ENCODE data around the gene PDE6G.

Gene PDE6G

DNA sequence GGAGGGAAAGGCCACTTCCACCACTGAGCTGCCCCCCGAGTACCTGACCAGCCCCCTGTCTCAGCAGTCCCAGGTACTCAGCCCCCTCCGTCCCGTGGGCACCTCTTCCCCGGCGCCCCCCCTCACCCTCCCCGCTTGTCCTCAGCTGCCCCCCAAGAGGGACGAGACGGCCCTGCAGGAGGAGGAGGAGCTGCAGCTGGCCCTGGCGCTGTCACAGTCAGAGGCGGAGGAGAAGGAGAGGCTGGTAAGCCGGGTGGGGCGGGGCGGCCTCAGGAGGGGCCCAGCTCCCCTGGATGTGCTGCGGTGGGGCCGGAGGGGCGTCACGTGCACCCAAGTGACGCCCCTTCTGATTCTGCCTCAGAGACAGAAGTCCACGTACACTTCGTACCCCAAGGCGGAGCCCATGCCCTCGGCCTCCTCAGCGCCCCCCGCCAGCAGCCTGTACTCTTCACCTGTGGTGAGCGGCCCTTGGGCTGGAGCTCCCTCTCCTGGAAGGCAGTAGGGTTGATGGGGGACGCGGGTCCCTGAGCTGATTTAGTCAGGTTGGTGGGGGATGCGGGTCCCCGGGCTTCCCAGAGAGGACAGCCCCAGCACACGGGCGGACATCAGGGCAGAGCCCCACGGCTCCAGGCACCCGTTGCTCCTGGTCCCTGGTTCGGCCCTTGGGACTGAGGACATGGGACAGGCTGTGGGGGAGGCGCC, 37.3 kb upstream of the PDE6G start:
- TF ChIP-seq, protein P1, sequence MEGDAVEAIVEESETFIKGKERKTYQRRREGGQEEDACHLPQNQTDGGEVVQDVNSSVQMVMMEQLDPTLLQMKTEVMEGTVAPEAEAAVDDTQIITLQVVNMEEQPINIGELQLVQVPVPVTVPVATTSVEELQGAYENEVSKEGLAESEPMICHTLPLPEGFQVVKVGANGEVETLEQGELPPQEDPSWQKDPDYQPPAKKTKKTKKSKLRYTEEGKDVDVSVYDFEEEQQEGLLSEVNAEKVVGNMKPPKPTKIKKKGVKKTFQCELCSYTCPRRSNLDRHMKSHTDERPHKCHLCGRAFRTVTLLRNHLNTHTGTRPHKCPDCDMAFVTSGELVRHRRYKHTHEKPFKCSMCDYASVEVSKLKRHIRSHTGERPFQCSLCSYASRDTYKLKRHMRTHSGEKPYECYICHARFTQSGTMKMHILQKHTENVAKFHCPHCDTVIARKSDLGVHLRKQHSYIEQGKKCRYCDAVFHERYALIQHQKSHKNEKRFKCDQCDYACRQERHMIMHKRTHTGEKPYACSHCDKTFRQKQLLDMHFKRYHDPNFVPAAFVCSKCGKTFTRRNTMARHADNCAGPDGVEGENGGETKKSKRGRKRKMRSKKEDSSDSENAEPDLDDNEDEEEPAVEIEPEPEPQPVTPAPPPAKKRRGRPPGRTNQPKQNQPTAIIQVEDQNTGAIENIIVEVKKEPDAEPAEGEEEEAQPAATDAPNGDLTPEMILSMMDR (IDR thresholded peaks at IDR 0.05; ENCODE audit: low read depth, low read length): no peak
- no peak overlapping the region for H3K4me3 ChIP-seq (ENCODE audit: low read depth, low read length)

- TF ChIP-seq, protein P1 (IDR thresholded peaks at IDR 0.05; ENCODE audit: low read depth, low read length): no peak
- H3K4me3 ChIP-seq (ENCODE audit: low read depth, low read length): no peak overlapping the region
Measured at GRCh38 chr17:81691608-81692007, 35.3 kb upstream of the PDE6G start.

DNA sequence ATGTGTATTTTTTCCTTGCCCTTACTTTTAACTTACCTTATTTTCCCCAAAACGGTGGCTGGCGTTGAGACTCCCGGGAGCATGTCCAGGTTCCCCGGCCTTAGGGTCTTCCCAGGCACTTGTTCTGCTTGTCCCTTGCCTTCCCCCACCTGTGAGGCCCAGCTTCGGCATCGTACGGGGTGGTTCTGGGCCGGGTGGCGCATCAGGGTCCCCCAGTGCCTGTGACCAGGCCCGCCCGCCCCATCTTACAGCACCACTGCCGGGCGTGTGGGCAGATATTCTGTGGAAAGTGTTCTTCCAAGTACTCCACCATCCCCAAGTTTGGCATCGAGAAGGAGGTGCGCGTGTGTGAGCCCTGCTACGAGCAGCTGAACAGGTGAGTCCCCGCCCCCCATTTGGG, 34.9 kb upstream of the PDE6G start:
- no peak overlapping the region for H3K4me3 ChIP-seq (ENCODE audit: low read depth, low read length)
- TF ChIP-seq, protein P1 (IDR thresholded peaks at IDR 0.05; ENCODE audit: low read depth, low read length): no peak

- TF ChIP-seq, protein P1 (IDR thresholded peaks at IDR 0.05; ENCODE audit: low read depth, low read length): no peak
- no peak overlapping the region for H3K4me3 ChIP-seq (ENCODE audit: low read depth, low read length)
Measured at GRCh38 chr17:81690549-81690948, 34.2 kb upstream of the PDE6G start.

DNA sequence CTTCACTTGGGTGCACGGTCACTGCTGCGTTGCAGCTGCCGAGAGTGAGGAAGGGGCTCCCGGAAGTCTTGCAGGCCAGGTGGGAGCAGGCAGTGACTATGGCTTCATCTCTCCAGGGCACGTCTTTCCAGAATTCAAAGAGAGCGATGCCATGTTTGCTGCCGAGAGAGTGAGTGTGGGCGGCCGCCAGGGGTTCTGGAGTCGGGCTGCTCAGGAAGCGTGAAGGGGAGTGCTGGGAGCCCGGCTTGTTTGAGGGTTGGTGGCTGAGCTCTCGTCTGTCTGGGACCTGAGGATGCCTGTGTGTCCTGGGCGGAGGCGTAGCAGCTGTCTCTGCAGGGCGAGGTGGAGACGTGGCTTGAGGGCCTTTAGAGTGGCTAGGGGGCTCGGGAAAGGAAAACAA, 33.7 kb upstream of the PDE6G start:
- TF ChIP-seq, protein P1 (IDR thresholded peaks at IDR 0.05; ENCODE audit: low read depth, low read length): no peak
- H3K4me3 ChIP-seq (ENCODE audit: low read depth, low read length): no peak overlapping the region

DNA sequence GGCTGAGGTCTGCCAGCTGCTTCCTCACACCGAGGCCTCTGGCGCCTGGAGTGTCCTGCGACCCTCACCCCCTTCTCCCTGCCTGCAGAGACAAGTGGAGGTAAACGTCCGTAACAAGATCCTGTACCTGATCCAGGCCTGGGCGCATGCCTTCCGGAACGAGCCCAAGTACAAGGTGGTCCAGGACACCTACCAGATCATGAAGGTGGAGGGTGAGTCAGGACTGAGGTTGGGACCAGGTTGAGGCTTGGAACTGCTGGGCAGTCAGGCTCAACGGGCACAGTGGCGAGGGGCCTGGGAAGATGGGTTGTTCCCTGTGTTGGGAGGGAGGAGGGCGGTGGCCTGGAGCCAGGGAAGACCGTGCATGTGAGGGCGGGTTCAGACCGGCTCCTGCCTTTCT, 32.3 kb upstream of the PDE6G start:
- no peak overlapping the region for H3K4me3 ChIP-seq (ENCODE audit: low read depth, low read length)
- TF ChIP-seq, protein P1 (IDR thresholded peaks at IDR 0.05; ENCODE audit: low read depth, low read length): no peak

DNA sequence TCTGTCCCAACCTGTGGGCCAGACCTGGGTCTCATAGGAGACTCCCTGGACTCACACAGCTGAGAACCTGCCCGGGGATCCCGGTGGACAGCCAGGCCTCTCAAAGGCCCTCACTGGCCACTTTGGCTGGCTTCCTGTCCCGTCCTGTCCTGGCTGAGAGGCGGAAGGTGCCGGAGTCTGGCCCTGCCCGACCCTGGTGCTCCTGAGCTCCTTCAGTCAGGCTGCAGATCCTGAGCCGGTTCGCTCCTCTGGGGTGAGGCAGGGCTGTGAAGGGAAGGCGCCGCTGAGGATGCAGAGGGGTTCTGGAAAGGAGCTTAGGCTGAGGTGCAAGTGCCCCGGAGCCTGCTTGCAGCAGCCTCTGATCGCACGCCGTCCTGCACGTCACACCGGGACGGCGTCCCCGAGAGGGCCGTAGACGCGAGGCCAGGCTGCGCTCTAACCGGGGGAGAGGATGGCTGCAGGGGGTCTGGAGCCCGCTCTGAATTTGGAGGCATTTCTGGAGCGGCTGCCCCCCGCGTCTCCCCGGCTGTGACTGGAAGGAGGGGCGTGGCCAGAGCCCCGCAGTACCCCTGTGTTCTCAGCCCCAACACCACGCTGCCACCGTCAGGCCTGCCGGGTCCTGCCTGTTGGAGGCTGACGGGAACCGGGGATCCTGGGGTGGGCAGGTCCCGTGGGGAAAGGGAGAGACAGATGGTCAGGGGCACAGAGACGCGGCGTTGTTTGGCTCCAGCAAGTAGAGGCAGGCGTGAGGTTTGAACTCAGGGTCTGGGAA, 31.6 kb upstream of the PDE6G start:
- H3K4me3 ChIP-seq (ENCODE audit: low read depth, low read length): no peak overlapping the region
- TF ChIP-seq, protein P1 (IDR thresholded peaks at IDR 0.05; ENCODE audit: low read depth, low read length): no peak

Measured in WI38 (cell line).